Stimulated activated CD8-positive, alpha-beta memory T cell treated with anti-CD3 and anti-CD28 coated beads, Interleukin-12 subunit alpha, Interleukin-12 subunit beta, amount 100 ng/mL, for 4 hours (primary cell): Measurements from ENCODE around the gene USP11.
"Not testable (repeated sequence)": the region's sequence is repeated elsewhere in the genome, so short reads cannot be mapped to it uniquely, and the experiment has no call there.

Experiments
- DNase-seq: peaks from one replicate; pipeline ENCODE4 v3.0.0-alpha.2; 2020; ENCODE audit warnings: low read depth

USP11 gene

DNA sequence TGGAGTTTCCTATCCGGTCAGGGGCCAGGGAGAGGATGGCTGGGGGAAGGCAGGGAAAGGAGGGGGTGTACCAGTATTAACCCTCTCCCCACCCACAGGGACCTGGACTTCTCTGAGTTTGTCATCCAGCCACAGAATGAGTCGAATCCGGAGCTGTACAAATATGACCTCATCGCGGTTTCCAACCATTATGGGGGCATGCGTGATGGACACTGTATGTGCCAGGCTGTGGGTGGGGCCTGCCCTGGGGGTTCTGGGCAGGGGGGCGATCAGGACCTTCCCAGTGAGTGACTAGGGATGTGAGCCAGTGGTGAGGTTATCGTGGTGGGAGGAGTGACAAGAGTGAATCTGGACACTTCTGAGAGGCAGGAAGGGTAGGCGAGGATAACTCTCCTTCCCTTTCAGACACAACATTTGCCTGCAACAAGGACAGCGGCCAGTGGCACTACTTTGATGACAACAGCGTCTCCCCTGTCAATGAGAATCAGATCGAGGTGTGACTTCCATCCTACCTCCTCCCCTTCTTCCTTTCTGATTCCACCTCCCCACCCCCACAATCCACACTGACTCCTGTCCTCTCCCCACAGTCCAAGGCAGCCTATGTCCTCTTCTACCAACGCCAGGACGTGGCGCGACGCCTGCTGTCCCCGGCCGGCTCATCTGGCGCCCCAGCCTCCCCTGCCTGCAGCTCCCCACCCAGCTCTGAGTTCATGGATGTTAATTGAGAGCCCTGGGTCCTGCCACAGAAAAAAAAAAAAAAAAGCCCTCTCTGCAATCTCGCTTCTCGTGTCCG, 14.6 kb downstream of the USP11 start:
- DNase-seq: no peak

DNA sequence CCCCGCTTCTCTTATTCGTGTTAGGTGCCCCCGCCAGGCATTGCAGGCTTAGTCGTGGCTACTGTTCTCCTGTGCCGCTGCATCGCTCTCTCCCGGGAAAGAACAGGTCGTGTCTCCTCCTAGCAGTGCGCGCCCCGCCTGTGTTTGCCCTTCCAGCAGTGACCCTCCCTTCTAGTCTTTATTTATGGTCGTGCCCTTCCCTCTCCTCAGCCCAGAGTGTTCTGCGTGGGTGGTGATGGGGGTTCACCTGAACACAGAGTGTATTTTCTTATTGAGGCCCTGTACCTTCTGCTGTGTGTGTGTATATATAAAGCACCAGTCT, 15.2 kb downstream of the USP11 start:
- DNase-seq: no peak

DNA sequence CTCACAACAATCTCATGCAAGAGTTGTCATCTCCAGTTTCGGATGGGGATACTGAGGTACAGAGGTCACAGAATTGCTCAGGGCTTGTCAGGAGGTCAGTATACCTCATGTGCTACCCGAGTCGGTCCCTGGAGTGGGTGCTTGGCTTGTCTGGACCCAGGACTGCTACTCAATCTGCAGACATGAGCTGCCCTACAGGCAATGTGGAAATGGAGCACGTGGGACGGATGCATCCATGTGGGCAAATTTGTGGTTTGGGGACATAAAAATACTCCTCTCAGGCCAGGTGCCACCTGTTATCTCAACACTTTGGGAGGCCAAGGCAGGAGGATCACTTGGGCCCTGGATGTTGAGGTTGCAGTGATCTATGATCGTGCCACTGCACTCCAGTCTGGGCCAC, 15.8 kb downstream of the USP11 start:
- no peak for DNase-seq

DNA sequence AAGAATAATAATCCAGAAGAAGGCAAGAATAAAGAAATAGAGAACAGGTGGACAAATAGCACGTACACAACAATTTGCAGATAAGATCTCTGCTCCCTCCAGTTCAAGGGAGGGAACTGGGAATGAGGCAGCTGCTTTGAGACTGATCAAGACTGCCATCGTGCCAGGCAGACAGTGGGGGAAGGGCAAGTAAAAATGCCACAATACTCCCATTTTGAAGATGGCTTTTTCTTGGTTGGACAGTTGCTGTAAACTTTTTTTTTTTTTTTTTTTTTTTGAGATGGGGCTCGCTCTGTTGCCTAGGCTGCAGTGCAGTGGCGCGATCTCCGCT, 17.2 kb downstream of the USP11 start:
- no peak for DNase-seq

DNA sequence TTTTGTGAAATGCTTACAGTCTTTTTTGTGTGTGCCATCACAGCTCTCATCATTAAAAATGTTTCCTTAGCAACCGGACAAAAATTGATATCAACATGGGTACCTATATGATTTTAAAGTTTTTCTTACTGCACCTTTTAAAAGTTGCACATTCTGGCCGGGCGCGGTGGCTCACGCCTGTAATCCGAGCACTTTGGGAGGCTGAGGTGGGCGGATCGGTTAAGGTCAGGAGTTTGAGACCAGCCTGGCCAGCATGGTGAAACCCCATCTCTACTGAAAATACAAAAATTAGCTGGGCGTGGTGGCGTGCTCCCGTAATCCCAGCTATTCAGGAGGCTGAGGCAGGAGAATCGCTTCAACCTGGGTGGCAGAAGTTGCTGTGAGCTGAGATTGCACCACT, 24.8 kb downstream of the USP11 start:
- not testable (repeated sequence) for DNase-seq

DNA sequence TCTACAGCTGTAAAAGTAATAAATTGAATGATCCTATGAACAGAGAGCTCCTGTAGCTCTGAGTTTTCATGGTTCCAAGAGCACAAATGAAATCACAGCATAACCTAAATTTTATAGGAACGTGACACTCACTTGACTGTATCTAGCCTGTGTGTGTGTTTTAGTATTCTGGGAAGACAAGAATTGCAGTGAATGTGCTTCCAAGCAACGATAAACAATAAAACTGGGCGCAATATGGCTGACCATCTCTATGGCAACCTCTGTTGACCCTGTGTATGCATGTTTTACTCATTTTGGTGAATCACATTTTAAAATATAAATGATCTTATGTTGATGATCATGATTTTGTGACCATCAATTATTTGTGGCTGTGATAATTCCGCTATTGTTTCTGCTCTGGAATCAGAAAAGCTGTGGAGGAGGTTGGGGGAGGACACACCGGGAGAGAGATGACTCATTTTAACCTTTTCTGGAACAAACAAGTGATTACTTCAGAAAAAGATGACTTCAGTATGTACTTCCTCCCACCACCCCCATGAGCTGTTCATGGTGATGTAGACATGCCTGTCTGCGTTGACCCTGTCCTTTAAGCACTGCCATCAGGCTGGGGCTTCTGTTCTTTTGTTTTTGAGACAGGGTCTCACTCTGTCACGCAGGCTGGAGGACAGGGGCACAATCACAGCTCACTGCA, 31.8 kb downstream of the USP11 start:
- no peak for DNase-seq

DNA sequence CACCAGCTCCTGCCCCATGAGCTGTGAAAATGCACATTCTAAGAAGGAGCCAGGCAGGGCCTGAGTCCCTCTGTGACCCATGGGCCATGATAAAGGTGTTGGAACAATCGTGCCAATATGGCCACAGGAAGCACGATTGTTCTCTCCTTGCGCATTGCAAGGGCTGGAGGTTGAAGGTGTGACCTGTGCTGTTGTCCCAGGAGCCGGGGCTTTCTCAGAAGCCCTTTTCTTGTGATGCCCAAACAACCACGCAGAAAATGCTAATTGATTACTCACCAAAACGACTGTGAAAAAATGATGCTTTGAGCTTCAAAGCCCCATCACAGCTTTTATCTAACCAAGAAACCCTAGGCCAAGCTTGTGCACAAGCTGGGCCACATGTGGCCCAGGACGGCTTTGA, 33.8 kb downstream of the USP11 start:
- DNase-seq: no peak

DNA sequence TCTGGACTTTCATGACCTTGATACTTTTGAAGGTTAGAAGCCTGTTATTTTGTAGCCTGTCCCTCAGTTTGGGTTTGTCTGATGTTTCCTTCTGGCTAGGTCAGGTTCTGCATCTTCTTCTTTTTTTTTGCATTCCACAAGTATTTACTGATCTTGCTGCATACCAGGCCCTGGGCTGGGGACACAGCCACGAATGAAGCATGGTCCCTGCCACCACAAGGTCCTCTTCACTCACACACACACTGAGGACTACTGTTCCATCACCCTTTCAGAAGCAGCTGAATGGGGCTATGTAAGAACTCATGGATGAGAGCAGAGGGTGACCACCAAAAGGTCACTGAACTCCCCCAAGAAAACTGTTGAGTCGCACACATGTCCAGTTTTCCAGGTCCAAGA, 39.2 kb downstream of the USP11 start:
- no peak for DNase-seq

DNA sequence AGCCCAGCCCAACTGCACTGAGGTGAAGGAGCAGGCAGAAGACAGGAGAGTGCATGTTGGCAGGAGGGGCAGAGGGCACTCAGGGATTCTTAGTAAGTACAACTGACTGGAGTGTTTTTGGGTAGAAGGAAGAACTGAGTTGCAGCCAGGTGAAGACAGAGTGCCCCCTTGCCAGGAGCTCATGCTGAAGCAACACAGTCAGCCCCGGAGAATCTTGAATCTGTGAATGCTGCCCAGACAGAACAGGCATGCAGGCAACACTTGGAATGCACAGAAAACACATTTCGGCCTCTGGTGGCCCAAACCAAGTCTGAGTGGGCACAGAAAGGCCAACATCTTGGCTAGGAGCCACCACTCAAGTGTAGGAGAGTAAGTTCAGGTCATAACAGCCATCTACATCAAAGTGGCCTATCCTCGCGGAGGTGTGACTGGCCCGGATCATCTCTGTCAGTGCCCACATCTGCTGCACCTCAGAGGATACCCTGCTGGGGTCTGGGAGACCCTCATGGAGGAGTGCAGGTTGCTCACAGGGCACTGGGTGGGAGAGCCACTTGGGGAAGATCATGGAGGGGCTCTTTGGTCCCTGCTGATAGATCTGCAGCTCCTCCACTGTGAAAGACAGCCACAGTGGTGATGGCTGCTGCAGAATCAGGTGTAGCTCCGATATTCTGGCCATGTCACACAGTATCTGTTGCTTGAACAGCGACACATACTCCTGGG, 40.4 kb downstream of the USP11 start:
- DNase-seq: no peak

DNA sequence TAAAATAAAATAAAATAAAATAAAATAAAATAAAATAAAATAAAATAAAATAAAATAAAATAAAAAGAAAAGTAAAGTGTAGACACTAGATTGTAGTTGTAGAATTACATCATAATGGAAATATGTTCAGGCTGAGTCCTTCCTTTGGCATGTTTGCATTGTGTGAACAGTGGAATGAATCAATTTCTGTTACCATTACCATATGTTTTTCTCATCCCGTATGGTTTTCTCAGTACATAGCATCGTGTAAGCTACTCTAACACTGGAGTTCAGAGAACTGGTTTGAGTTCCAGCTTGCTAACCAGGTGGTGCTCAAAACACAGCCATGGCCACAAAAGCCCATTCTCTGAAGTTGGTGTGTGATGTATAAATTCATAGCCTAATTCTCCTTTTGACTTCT, 45.9 kb downstream of the USP11 start:
- DNase-seq: no peak

DNA sequence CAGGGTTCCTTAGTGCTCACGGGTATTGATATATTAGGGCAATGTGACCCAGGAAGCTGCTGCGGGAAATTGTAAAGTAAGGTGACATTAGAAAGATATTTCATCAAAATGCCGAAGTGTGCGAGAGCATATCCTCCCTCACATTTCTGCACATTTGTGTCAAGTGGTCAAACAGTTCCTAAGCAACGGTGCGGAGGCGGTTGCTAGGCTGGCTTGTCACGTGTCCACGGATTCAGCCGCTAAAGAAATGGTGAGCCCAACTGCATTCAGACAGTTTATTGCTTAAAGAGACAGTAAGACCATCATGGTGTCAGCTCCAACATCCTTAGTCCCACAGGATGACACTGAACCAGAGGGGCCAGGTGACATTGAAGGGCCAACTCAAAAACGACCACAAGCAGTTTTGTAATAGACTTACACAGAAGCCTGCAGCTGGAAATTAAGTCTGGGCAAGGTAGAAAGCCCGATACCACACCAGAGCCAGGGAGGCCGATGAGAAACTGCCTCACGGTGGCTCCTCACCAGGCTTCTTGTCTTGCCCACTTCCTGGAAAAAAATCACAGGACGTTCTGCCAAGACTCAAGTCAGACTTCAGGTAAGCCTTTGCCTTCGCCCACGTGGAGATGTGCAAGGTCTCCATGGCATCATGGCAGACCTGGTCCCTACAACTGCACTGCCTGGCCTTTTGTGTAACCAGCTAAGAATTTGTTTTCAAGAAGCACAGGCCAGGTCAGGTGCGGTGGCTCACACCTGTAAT, 50.4 kb downstream of the USP11 start:
- DNase-seq: no peak

DNA sequence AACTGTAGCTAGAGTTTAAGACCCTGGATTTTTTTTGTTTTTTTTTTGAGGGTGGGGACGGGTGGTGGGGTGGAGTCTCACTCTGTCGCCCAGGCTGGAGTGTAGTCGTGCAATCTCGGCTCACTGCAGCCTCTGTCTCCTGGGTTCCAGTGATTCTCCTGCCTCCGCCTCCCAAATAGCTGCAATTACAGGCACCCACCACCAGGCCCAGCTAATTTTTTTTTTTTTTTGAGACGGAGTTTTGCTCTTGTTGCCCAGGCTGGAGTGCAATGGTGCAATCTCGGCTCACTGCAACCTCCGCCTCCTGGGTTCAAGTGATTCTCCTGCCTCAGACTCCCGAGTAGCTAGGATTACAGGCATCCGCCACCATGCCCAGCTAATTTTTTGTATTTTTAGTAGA, 51.8 kb downstream of the USP11 start:
- not testable (repeated sequence) for DNase-seq

DNA sequence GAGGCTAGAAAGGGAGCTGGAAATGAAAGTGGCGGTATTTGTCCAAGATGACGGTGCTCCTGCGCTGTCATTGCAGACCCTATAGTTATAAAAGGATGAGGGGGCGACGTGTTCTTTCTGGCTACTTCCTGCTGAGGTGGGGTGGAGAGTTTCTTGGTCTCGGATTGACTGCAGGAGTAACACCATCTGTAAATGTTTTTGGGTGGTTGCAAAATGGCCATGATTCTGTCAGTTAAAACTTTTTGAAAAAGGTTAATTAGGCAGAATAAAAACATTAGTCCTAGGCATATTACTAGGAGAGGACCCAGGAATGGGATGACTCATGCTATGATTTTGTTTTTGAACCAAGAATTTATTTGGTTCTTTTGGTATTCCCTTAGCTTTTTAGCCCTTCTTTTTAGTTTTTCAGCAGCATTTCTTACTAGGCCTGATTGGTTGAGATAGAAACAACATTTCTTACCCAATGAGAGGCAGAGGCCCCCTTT, 53.1 kb downstream of the USP11 start:
- DNase-seq: no peak

DNA sequence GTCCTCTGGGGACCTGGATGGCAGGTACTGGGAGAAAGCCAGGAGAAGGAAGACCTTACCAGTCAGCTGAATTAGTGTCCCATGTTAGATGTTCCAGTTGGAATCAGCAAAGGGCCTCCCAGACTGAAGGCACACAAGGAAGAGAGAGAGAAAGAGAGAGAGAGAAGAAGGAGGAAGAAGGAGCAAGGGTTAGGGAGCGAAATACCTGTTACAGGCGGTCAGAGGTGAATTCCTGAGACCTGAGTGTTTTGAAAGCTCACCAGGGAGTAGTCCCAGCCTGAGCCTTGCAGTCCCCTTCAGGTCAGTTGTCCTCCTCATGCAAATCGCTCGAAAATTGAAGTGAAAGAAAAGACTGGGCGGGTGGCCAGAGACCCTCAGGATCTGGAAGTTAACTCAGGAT, 60.3 kb downstream of the USP11 start:
- DNase-seq: no peak

DNA sequence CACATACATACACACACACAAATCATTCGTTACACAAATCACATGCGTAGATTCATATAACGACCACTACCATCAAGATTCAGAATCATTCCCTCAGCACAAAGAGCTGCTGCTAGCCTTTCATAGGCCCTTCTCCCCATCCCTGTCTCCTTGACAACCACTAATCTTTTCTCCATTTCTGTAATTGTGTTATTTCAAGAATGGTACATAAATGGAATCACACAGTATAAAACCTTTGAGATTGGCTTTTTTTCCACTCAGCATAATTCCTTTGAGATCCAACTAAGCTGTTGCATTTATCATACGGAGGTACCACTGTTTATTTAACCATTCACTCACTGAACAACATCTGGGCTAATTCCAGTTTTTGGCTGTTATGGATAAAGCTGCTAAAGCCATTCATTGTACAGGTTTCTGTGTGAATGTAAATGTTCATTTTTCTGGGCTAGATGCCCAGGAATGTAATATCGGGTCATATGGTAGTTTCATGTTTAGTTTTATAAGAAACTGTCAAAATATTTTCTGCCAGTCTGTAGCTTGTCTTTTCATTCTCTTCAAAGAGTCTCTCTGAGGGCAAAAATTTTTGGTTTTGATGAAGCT, 64.1 kb downstream of the USP11 start:
- no peak for DNase-seq

DNA sequence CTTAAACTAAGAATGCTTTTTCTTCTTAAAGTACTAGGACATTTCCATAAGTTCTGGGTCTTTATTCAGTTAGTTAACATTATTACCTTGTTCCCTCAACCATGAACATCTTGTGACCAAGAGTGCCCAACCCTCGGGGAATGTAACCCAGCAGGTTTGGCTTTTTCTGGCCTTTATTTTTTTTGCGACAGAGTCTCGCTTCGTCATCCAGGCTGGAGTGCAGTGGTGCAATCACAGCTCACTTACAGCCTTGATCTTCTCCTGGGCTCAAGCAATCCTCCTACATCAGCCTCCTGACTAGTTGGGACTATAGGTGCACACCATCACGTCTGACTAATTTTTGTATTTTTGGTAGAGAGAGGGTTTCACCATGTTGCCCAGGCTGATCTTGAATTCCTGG, 65.1 kb downstream of the USP11 start:
- no peak for DNase-seq
